HepG2 (cell line): ENCODE measurements around the gene KCTD18. TPM values are rescaled to one million over a fixed set of nuclear protein-coding genes. Genes with fewer than 3 reads are reported as not detected.

Source experiments
- DNMT1 ChIP-seq: sonication (generic); formaldehyde crosslinking; IDR thresholded peaks from 2 replicates; pipeline ENCODE4 v1.5.1; 2020; ENCODE audit warnings: mild to moderate bottlenecking, missing genetic modification reagents
- FUBP1 ChIP-seq: sonication (generic); formaldehyde crosslinking; IDR thresholded peaks from 2 replicates; pipeline ENCODE4 v1.5.1; 2020; ENCODE audit warnings: missing genetic modification reagents, mild to moderate bottlenecking, borderline replicate concordance
- MIXL1 ChIP-seq: IDR thresholded peaks from 2 replicates; pipeline ENCODE4 v1.6.1; 2016
- MYNN ChIP-seq: sonication (generic); formaldehyde crosslinking; IDR thresholded peaks from 2 replicates; pipeline ENCODE4 v1.4.0; 2020; ENCODE audit warnings: mild to moderate bottlenecking, low read depth, missing genetic modification reagents
- NFE2L1 ChIP-seq: sonication (generic); formaldehyde crosslinking; IDR thresholded peaks from 2 replicates; pipeline ENCODE4 v1.4.0; 2020; ENCODE audit warnings: missing genetic modification reagents, mild to moderate bottlenecking, borderline replicate concordance
- SATB2 ChIP-seq: sonication (generic); formaldehyde crosslinking; IDR thresholded peaks from 2 replicates; pipeline ENCODE4 v1.5.0; 2020; ENCODE audit warnings: missing genetic modification reagents
- STAG1 ChIP-seq: sonication (generic); formaldehyde crosslinking; IDR thresholded peaks from 2 replicates; pipeline ENCODE4 v1.4.0; 2020; ENCODE audit warnings: missing genetic modification reagents
- U2AF1 ChIP-seq: fragments of 200-400 bp; formaldehyde crosslinking; optimal IDR thresholded peaks from 2 replicates; pipeline ENCODE3; 2017; ENCODE audit warnings: mild to moderate bottlenecking, low read depth, low read length
- YY1 ChIP-seq: IDR thresholded peaks from 2 replicates; pipeline ENCODE4 v1.6.1; 2011; ENCODE audit warnings: low read length, low read depth, moderate library complexity, mild to moderate bottlenecking; ENCODE audit not compliant: insufficient read depth, insufficient replicate concordance
- ZC3H13 ChIP-seq: sonication (generic); formaldehyde crosslinking; IDR thresholded peaks from 2 replicates; pipeline ENCODE4 v1.8.1; 2023; ENCODE audit warnings: mild to moderate bottlenecking, missing genetic modification reagents, moderate library complexity
- ZNF12 ChIP-seq: sonication (generic); formaldehyde crosslinking; IDR thresholded peaks from 2 replicates; pipeline ENCODE4 v1.5.0; 2020; ENCODE audit warnings: missing genetic modification reagents
- ZNF3 ChIP-seq: IDR thresholded peaks from 2 replicates; pipeline ENCODE4 v1.7.0; 2017; ENCODE audit warnings: inconsistent platforms
- ZNF451 ChIP-seq: sonication (generic); formaldehyde crosslinking; IDR thresholded peaks from 2 replicates; pipeline ENCODE4 v1.5.0; 2020; ENCODE audit warnings: mild to moderate bottlenecking, missing genetic modification reagents
- ZNF652 ChIP-seq: IDR thresholded peaks from 2 replicates; pipeline ENCODE4 v1.6.1; 2016; ENCODE audit warnings: low read depth, borderline replicate concordance
- ZNF713 ChIP-seq: sonication (generic); formaldehyde crosslinking; IDR thresholded peaks from 2 replicates; pipeline ENCODE4 v1.4.0; 2020; ENCODE audit warnings: mild to moderate bottlenecking, missing genetic modification reagents
- ZNF879 ChIP-seq: sonication (generic); formaldehyde crosslinking; IDR thresholded peaks from 2 replicates; pipeline ENCODE4 v1.8.1; 2023; ENCODE audit warnings: missing genetic modification reagents
- polyA plus RNA-seq, 8 experiments: library from polyadenylated mRNA; depleted of rRNA in 3 of 8; stranded (reverse) in 7 of 8; unstranded in 1 of 8; fragments of >200 nt; fragmentation: Illumina TruSeq in 4 of 8; extraction: Trizol in 4 of 8; gene quantifications; 2 replicates each; pipeline versions ENCODE4 v1.2.1 to v1.2.3, GENCODE V29; 2011 to 2016; ENCODE audit warnings: low read depth in 4 of 8, missing spikeins in 1 of 8, mixed read lengths in 1 of 8; ENCODE audit not compliant: insufficient read depth in 1 of 8
- total RNA-seq, 5 experiments: library from RNA; depleted of rRNA; stranded (reverse); fragments of >200 nt; fragmentation: Illumina TruSeq; extraction: Trizol; gene quantifications; 2 replicates each; pipeline ENCODE4 v1.2.3, GENCODE V29; 2016; ENCODE audit warnings: low read depth in 1 of 5
- TF ChIP-seq, protein P1 (sequence below), 2 experiments: sonication (generic) in 1 of 2; formaldehyde crosslinking in 1 of 2; IDR thresholded peaks; 2 replicates each; pipeline versions ENCODE4 v1.4.0 to v1.6.1; 2016 to 2020; ENCODE audit warnings: borderline replicate concordance in 1 of 2, low read depth in 1 of 2, mild to moderate bottlenecking in 1 of 2, missing genetic modification reagents in 1 of 2
- TF ChIP-seq, protein P2 (sequence below): sonication (generic); formaldehyde crosslinking; IDR thresholded peaks from 2 replicates; pipeline ENCODE4 v1.5.1; 2020; ENCODE audit warnings: missing genetic modification reagents, mild to moderate bottlenecking, borderline replicate concordance
- TF ChIP-seq, protein P3 (sequence below): IDR thresholded peaks from 2 replicates; pipeline ENCODE4 v1.6.1; 2018; ENCODE audit warnings: missing genetic modification reagents

The KCTD18 gene
- total and polyA plus RNA-seq, 2 of the 13 experiments (the other 11 are each of a cell fraction or from before 2014, with no cell fraction given): 2.2 to 7.1 TPM

GRCh38 chr2:200483729-200484198 lies 26.1 kb downstream of the KCTD18 start (continued):
- TF ChIP-seq, protein P1, sequence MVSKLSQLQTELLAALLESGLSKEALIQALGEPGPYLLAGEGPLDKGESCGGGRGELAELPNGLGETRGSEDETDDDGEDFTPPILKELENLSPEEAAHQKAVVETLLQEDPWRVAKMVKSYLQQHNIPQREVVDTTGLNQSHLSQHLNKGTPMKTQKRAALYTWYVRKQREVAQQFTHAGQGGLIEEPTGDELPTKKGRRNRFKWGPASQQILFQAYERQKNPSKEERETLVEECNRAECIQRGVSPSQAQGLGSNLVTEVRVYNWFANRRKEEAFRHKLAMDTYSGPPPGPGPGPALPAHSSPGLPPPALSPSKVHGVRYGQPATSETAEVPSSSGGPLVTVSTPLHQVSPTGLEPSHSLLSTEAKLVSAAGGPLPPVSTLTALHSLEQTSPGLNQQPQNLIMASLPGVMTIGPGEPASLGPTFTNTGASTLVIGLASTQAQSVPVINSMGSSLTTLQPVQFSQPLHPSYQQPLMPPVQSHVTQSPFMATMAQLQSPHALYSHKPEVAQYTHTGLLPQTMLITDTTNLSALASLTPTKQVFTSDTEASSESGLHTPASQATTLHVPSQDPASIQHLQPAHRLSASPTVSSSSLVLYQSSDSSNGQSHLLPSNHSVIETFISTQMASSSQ (IDR thresholded peaks at IDR 0.05; ENCODE audit: low read depth): no peak
- TF ChIP-seq, protein P1 (CRISPR knock-in tag; IDR thresholded peaks at IDR 0.05; ENCODE audit: borderline replicate concordance): 0 out of 2 replicates have a peak, but pooled peaks have one; percentile 3
- no peak for TF ChIP-seq ZNF652 (CRISPR knock-in tag)
- TF ChIP-seq DNMT1 (CRISPR knock-in tag): no peak
- TF ChIP-seq STAG1 (CRISPR knock-in tag): peak; percentile 84
- no peak for TF ChIP-seq ZC3H13 (CRISPR knock-in tag)
- no peak for TF ChIP-seq FUBP1 (CRISPR knock-in tag)
- TF ChIP-seq ZNF879: no peak
- TF ChIP-seq, protein P2, sequence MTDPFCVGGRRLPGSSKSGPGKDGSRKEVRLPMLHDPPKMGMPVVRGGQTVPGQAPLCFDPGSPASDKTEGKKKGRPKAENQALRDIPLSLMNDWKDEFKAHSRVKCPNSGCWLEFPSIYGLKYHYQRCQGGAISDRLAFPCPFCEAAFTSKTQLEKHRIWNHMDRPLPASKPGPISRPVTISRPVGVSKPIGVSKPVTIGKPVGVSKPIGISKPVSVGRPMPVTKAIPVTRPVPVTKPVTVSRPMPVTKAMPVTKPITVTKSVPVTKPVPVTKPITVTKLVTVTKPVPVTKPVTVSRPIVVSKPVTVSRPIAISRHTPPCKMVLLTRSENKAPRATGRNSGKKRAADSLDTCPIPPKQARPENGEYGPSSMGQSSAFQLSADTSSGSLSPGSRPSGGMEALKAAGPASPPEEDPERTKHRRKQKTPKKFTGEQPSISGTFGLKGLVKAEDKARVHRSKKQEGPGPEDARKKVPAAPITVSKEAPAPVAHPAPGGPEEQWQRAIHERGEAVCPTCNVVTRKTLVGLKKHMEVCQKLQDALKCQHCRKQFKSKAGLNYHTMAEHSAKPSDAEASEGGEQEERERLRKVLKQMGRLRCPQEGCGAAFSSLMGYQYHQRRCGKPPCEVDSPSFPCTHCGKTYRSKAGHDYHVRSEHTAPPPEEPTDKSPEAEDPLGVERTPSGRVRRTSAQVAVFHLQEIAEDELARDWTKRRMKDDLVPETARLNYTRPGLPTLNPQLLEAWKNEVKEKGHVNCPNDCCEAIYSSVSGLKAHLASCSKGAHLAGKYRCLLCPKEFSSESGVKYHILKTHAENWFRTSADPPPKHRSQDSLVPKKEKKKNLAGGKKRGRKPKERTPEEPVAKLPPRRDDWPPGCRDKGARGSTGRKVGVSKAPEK (CRISPR knock-in tag): no peak
- TF ChIP-seq MIXL1 (CRISPR knock-in tag): no peak
- no peak for TF ChIP-seq ZNF451 (CRISPR knock-in tag)
- TF ChIP-seq SATB2 (CRISPR knock-in tag): no peak
- no peak for TF ChIP-seq ZNF12 (CRISPR knock-in tag)
- no peak for TF ChIP-seq ZNF3
- TF ChIP-seq ZNF713 (CRISPR knock-in tag): no peak
- TF ChIP-seq NFE2L1 (CRISPR knock-in tag): no peak
- no peak for TF ChIP-seq MYNN (CRISPR knock-in tag)
- TF ChIP-seq U2AF1: no peak
- no peak for TF ChIP-seq YY1
- TF ChIP-seq, protein P3, sequence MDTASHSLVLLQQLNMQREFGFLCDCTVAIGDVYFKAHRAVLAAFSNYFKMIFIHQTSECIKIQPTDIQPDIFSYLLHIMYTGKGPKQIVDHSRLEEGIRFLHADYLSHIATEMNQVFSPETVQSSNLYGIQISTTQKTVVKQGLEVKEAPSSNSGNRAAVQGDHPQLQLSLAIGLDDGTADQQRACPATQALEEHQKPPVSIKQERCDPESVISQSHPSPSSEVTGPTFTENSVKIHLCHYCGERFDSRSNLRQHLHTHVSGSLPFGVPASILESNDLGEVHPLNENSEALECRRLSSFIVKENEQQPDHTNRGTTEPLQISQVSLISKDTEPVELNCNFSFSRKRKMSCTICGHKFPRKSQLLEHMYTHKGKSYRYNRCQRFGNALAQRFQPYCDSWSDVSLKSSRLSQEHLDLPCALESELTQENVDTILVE: no peak
